HG03558 (cell line): ENCODE results near the gene RAPSN.

Experiments used
- ATAC-seq: cut with Tn5 transposase; IDR thresholded peaks from one replicate; pipeline ENCODE4 v1.9.1; 2021; ENCODE audit warnings: moderate number of reproducible peaks; ENCODE audit not compliant: unreplicated experiment; ENCODE audit errors: extremely low read depth

The RAPSN gene

GRCh38 chr11:47410370-47411264 is 38.3 kb downstream of the RAPSN start:
- ATAC-seq = no peak

GRCh38 chr11:47409440-47410369 is 39.2 kb downstream of the RAPSN start:
- no peak for ATAC-seq

DNA sequence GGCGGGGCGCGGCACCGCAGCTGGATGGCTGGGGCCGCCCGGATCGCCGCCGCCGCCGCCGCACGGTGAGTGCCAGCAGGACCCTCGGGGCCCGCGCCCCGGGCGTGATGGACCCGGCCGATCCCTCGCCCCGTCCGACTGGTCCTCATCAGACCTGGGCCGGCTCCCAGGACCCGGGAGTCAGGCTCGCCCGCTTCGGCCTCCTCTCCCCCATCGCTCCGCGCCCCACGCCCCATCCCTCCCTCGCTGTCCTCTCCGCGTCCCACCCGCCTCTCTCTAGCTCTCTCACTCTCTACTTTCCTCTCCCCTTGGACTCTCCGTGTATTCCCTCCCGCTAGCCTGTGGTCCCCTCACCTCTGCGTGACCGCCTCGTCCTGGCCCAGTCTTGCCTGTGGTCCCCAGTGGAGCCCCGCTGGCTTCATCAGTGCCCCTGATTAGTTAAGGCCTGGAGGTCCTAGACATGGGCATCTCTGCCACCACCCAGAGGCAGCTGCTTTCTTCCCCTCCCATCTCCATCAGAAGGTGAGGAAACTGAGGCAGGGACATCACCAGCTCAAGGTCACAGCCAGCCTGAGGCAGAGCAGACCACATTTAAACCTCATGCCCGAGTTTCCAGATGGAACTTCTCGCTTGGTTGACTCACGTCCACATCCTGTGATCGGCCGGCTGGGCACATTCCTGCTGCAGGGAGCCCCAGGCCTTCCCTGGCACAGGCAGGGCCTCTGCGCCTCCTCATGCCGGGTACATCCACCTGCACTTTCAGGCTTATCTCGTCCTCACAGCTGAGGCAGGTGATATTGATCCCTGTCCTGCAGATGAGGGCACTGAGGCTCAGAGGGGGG is 40.1 kb downstream of the RAPSN start:
- no peak for ATAC-seq

DNA sequence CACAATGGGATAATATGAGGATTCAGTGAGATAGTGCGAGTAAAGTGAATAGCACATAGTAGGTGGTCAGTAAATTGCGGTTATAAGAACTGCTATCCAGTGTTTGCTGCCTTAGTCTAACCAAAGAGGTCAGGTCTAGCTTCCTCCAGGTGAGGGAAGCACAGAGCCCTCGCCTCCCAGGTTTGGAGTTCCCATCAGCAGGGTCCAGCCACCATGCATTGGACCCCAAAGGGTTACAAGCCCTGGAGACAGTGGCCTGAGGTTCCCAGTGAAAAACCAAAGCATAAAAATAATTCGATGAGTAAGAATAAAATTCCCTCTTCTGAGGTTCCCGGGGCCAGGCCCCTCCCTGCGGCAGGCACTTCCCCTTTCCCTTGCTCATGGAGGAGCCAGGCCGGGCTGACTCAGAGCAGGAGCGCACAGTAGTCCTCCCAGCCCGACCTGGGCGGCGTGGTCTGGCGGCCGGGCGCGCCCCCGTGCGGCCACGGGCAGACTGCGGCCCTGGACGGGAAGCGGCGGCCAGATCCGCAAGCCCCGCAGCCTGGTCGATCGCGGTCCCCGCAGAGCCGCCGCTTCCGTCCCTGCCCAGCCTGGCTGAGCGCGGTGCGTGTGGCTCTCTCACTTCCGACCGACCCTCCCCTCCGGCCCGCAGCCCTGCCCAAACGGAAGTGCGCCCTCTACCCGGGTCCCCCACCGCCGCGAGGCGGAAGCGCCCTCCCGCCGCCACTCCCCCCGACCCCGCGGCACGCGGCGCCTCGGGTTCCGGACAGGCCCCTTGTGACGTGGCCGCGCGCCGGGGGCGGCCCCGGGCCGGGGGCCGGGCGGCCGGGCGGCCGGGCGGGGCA is 41.0 kb downstream of the RAPSN start, which contains the start of gene SLC39A13:
TSS of gene SLC39A13 (plus strand) at position 845 of the 845 bp plus-strand sequence. CDS start 1,505 bp downstream, outside the sequence.
- peak; percentile 71 for ATAC-seq

DNA sequence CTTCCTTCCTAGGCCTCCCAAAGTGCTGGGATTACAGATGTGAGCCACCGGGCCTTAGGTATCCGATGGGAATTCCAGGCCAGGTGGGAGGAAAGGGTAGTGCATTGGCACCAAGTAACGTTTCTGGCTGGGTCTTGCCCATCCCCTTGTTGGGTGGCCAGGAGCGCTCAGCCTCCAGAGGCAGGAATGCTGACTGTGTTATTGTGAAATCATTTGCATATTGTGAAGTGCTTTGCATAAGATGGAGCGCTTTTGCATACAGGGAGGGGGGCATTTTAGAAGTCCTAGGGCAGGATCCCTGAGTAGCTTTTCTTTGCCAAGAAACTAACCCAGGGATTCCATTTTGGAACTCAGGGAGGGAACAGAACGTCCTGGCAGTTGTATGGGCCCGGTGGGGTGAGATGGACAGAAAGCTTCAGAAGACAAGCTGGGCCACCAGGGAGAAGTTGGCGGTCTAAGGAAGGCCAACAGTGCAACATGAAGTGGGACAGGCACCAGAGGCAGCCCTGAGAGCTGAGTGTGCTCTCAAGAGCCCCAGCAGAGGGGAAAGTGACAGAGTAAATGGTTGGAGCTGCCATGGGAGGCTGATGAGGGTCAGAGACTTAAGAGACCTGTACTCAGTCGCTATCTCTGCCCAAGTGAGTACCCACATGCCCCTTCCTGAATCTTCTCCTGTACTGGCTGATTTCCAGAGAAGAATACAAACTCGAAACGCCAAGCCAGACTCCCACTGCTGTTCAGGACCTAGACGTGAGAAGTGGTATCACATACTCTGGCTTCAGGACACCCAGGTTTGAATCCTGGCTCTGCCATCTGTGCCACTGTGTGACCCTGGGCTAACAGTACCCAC is 41.8 kb downstream of the RAPSN start:
- no peak for ATAC-seq

DNA sequence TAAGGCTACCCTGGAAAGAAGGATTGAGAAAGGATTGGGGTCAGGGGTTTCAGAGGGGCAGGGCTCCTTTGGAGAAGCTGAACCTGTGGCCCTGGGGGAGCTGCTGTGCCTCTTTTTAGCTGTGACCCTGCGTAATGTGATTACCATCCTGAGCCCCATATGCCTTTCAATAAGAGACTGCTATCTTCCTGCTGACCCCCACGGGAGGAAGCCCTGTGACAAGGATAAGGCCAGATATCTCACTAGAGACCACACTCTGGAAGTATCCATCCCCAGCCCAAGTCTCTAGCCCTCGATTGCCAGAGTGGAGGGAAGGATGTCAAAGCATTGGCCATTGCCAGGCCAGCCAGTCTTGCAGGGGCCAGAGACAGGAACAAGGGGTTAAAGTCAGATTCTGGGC is 45.4 kb downstream of the RAPSN start:
- no peak for ATAC-seq

DNA sequence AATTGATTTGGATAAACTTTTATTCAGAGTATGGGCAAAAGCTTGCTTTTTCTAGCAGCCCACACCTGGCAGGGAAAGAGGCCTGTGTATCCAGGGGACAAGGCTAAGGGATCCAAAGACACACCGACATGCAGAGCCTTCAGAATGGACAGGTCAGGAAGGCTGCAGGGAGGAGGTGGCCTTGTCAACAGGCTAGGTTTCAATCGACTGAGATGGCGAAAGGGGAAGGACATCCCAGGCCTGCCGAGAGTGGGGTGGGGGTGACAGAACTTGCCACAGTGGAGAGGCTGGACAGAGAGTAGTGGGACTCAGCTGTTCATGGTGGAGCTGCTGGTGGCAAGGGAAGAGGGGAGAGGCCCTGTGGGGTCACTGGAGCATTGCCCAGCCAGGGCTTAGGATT is 45.8 kb downstream of the RAPSN start:
- no peak for ATAC-seq

- no peak for ATAC-seq
Observed at GRCh38 chr11:47400768-47401279, 48.1 kb downstream of the RAPSN start.

- no peak for ATAC-seq
Observed at GRCh38 chr11:47399860-47400767, 48.8 kb downstream of the RAPSN start.

GRCh38 chr11:47398551-47398950 is 50.4 kb downstream of the RAPSN start:
- ATAC-seq = no peak

- ATAC-seq = no peak
Observed at GRCh38 chr11:47398011-47398410, 50.9 kb downstream of the RAPSN start.

DNA sequence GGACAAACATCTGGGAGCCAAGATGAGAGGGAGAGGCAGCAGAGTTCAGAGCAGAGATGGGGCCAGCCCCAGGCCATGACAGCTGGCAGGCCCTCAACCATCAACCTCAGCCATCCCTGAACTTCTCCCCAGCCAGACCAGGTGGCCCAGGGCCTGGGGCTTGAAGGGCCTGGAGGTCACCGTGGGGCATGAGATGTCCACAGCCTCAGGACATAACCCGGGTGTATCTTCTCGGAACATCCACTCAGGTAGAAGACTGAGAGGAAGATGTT is 53.0 kb downstream of the RAPSN start:
- ATAC-seq = no peak

- ATAC-seq = no peak
Observed at GRCh38 chr11:47395223-47396048, 53.5 kb downstream of the RAPSN start.

DNA sequence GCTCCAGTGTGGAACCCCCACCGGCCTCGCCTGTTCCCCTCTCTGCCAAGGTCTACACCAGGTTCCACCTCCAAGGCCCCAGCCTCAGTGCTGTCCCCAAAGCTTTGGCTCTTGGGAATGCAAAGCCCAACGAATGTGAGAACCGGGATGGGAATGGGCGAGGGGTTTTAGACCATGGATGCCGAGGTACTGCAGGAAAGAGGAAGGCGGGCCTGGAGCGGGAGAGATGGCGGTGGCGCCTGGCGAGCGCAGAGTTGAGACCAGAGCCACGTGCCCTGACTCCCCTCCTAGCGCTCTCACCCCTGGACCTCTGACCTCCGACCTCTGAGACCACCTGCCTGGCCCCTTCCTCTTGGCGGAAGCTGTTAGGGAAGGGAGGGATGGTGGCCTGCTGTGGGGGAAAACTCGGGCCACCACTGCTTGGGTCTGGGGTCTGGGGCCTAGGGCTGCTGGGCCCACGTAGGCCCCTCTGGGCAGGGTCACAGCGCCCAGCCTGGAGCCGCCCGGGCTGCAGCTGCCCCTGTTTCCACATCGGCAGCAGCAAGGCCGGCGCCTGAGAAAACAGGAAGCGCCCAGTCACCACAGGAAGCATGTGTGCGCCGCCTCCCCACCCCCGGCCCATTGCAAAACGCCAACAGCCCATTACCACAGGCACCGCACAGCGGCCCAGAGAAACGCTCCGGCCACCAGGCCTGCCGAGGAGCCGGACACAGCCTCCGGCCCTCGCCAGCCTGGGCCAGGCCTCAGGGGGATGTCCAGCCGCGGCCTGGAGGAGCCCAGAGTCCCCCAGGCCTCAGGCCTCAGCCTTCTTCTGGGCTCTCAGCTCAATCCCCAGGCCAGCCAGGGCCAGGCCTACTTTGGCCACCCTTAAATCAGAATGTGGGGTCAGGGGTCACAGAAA is 54.4 kb downstream of the RAPSN start:
- ATAC-seq = no peak

DNA sequence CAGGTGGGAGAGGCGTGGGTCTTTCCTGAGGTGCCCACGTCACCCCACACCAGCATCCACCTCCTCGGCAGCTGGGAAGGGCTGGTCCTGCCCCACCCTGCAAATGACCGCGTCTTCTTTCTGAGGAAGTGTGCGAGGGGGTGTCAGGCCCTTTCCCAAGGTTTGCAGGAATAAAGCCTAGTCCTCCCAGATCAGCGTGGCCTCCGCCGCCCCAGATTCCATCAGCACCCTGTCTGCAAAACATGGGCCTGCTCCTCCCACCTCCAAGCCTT is 55.0 kb downstream of the RAPSN start:
- no peak for ATAC-seq
